Thyroid gland (tissue), 4 donors: ENCODE data around the gene ATXN1. TPM values are rescaled to one million over a fixed set of nuclear protein-coding genes. Genes with fewer than 3 reads are reported as not detected.

Experiments used
- DNase-seq, 2 donors: peaks; one replicate each; pipeline ENCODE4 v3.0.0-alpha.2; 2019
- H3K27ac ChIP-seq, 3 donors: fragments of 200-600 bp; sonication (generic); 1 replicate in 2 of 3; 2 replicates in 1 of 3; pipeline ENCODE4 v1.5.1; 2016 to 2019; ENCODE audit warnings: mild to moderate bottlenecking in 1 of 3, moderate library complexity in 1 of 3
- H3K27me3 ChIP-seq: fragments of 200-600 bp; sonication (generic); one replicate; pipeline ENCODE4 v1.5.1; 2019
- H3K36me3 ChIP-seq, 2 donors: fragments of 200-600 bp; sonication (generic); one replicate each; pipeline ENCODE4 v1.5.1; 2016 to 2019
- H3K4me1 ChIP-seq, 2 donors: fragments of 200-600 bp; sonication (generic); one replicate each; pipeline ENCODE4 v1.5.1; 2017 to 2019
- H3K4me3 ChIP-seq, 3 donors: fragments of 200-600 bp; sonication (generic); replicated peaks in 1 of 3; 1 replicate in 2 of 3; 2 replicates in 1 of 3; pipeline ENCODE4 v1.5.1; 2016; ENCODE audit warnings: mild to moderate bottlenecking in 1 of 3
- H3K9me3 ChIP-seq: fragments of 200-600 bp; sonication (generic); one replicate; pipeline ENCODE4 v1.5.1; 2017
- CTCF ChIP-seq, 6 experiments: fragments of 200-600 bp in 3 of 6; fragments of 450-650 bp in 3 of 6; sonication (generic) in 3 of 6; IDR thresholded peaks; one replicate each; pipeline ENCODE4 v1.5.1; 2016 to 2019; ENCODE audit warnings: antibody characterized with exemption in 6 of 6, mild to moderate bottlenecking in 2 of 6, inconsistent platforms in 1 of 6, moderate library complexity in 1 of 6
- POLR2A ChIP-seq, 2 donors: fragments of 450-650 bp; IDR thresholded peaks; one replicate each; pipeline ENCODE4 v1.6.1; 2017; ENCODE audit warnings: antibody characterized with exemption in 2 of 2, mild to moderate bottlenecking in 2 of 2, moderate library complexity in 1 of 2
- WGBS, 2 donors: methylation state at CpG; one replicate each; pipeline ENCODE4 v1.1.5; 2017; 5-methylcytosine and 5-hydroxymethylcytosine counted together
- intact Hi-C: fragments of 100-400 bp; cut with DNase I; formaldehyde crosslinking; loops from one replicate; pipeline ENCODE4 v1.15.1; 2023
- total RNA-seq, 4 donors: library from RNA; depleted of rRNA; stranded (reverse); fragments of >200 nt; gene quantifications; one replicate each; pipeline ENCODE4 v1.2.3, GENCODE V29; 2016

Gene ATXN1
- total RNA-seq, 4 donors from 2014 or later: 62.1 to 88.1 (median 83.0) TPM

- intact Hi-C loops: no loop called here
- WGBS, 2 donors: 89 to 90% methylated on average over 6 of the region's 6 CpGs
- H3K27me3 ChIP-seq: no peaks in the 10 kb centered on the region
- no peak overlapping the region for H3K27ac ChIP-seq
- no peaks in the 10 kb centered on the region for H3K4me1 ChIP-seq
- H3K4me3 ChIP-seq: no peak overlapping the region
- no peaks in the 10 kb centered on the region for H3K9me3 ChIP-seq
- no peak for DNase-seq
- no peaks in the 10 kb centered on the region for H3K36me3 ChIP-seq
- TF ChIP-seq CTCF (IDR thresholded peaks at IDR 0.05) (no peak), POLR2A (IDR thresholded peaks at IDR 0.05) (no peak)
Measured at GRCh38 chr6:16415677-16416076, 345.6 kb downstream of the ATXN1 start.

GRCh38 chr6:16414205-16414604 lies 347.1 kb downstream of the ATXN1 start:
- no peaks in the 10 kb centered on the region for H3K36me3 ChIP-seq
- H3K4me1 ChIP-seq: no peaks in the 10 kb centered on the region
- DNase-seq: no peak
- no peaks in the 10 kb centered on the region for H3K27me3 ChIP-seq
- TF ChIP-seq POLR2A (IDR thresholded peaks at IDR 0.05): no peak
- no peak for TF ChIP-seq CTCF (IDR thresholded peaks at IDR 0.05)
- WGBS, 2 donors: 76 to 86% methylated on average over 5 of the region's 5 CpGs
- no peak overlapping the region for H3K27ac ChIP-seq
- H3K4me3 ChIP-seq: no peak overlapping the region
- intact Hi-C loops: loop anchor here (5.0 kb wide), 1 partner anchor 87 kb away; no protein-coding TSS in a partner anchor
- H3K9me3 ChIP-seq: no peaks in the 10 kb centered on the region

GRCh38 chr6:16413399-16413798 lies 347.9 kb downstream of the ATXN1 start:
- WGBS, 2 donors: 84 to 92% methylated on average over 4 of the region's 4 CpGs
- H3K27ac ChIP-seq: no peak overlapping the region
- H3K4me3 ChIP-seq: no peak overlapping the region
- DNase-seq: no peak
- H3K4me1 ChIP-seq: no peaks in the 10 kb centered on the region
- no peaks in the 10 kb centered on the region for H3K27me3 ChIP-seq
- H3K36me3 ChIP-seq: no peaks in the 10 kb centered on the region
- intact Hi-C loops: loop anchor here (5.0 kb wide), 1 partner anchor 86 kb away; no protein-coding TSS in a partner anchor
- TF ChIP-seq CTCF (IDR thresholded peaks at IDR 0.05): no peak
- no peak for TF ChIP-seq POLR2A (IDR thresholded peaks at IDR 0.05)
- no peaks in the 10 kb centered on the region for H3K9me3 ChIP-seq

GRCh38 chr6:16412982-16413381 lies 348.3 kb downstream of the ATXN1 start:
- H3K27ac ChIP-seq: no peak overlapping the region
- intact Hi-C loops: loop anchor here (5.0 kb wide), 1 partner anchor 86 kb away; no protein-coding TSS in a partner anchor
- DNase-seq: no peak
- no peaks in the 10 kb centered on the region for H3K27me3 ChIP-seq
- no peak for TF ChIP-seq CTCF (IDR thresholded peaks at IDR 0.05)
- no peak for TF ChIP-seq POLR2A (IDR thresholded peaks at IDR 0.05)
- no peaks in the 10 kb centered on the region for H3K9me3 ChIP-seq
- no peak overlapping the region for H3K4me3 ChIP-seq
- WGBS, 2 donors: 87 to 89% methylated on average over 3 of the region's 3 CpGs
- no peaks in the 10 kb centered on the region for H3K36me3 ChIP-seq
- no peaks in the 10 kb centered on the region for H3K4me1 ChIP-seq

GRCh38 chr6:16412171-16412570 lies 349.1 kb downstream of the ATXN1 start:
- H3K27ac ChIP-seq: no peak overlapping the region
- no peak for DNase-seq
- intact Hi-C loops: loop anchor here (5.0 kb wide), 1 partner anchor 85 kb away; no protein-coding TSS in a partner anchor
- H3K9me3 ChIP-seq: no peaks in the 10 kb centered on the region
- 98 to 99% methylated on average over 4 of the region's 4 CpGs for WGBS, 2 donors
- no peaks in the 10 kb centered on the region for H3K36me3 ChIP-seq
- H3K4me1 ChIP-seq: no peaks in the 10 kb centered on the region
- H3K27me3 ChIP-seq: no peaks in the 10 kb centered on the region
- TF ChIP-seq POLR2A (IDR thresholded peaks at IDR 0.05): no peak
- no peak for TF ChIP-seq CTCF (IDR thresholded peaks at IDR 0.05)
- H3K4me3 ChIP-seq: no peak overlapping the region
